Heart left ventricle (tissue), 13 donors: ENCODE data around the gene GTF3C1.

Source experiments
- POLR2A ChIP-seq, 2 donors: fragments of 450-650 bp; IDR thresholded peaks; one replicate each; pipeline ENCODE4 v1.6.1; 2017; ENCODE audit warnings: antibody characterized with exemption in 2 of 2, mild to moderate bottlenecking in 2 of 2, moderate library complexity in 2 of 2
- TF ChIP-seq, protein P1 (sequence below), 12 donors: fragments of 200-600 bp; sonication (generic) in 4 of 12; IDR thresholded peaks; one replicate each; pipeline versions ENCODE4 v1.5.0 to v1.8.0; 2018 to 2022; ENCODE audit warnings: antibody characterized with exemption in 12 of 12, mild to moderate bottlenecking in 5 of 12
- donor health status: ischemic (EF 13 %, LVEDD 7.1; RV severe dilation, severe dysfunction).
- donor health status: DM: no; HTN: yes; CAD: no.
- donor health status: DM: no; HTN: no; CAD: no.
- donor health status: ischemic (EF 25% LVEDD 6.9; RV normal size, moderate dysfunction).
- donor health status: ischemic (EF 25% LVEDD 5.7; RV mildly dilated, moderate dysfunction).
- donor health status: ischemic (EF 35%, LVEDD 5.7; RV mildly dilated, moderate dysfunction).
- donor health status: nonischemic (EF 11% LVEDD 7.7; RV severe dilation, severe dysfunction).
- donor health status: DM: yes; HTN: yes; CAD: no.
- donor health status: PGD.
- donor health status: ischemic (EF 29% LVEDD 5.4; RV normal size, mild dysfunction).
- donor health status: nonischemic (EF 23%, LVEDD 6.1; RV moderate dilation, normal function).

DNA sequence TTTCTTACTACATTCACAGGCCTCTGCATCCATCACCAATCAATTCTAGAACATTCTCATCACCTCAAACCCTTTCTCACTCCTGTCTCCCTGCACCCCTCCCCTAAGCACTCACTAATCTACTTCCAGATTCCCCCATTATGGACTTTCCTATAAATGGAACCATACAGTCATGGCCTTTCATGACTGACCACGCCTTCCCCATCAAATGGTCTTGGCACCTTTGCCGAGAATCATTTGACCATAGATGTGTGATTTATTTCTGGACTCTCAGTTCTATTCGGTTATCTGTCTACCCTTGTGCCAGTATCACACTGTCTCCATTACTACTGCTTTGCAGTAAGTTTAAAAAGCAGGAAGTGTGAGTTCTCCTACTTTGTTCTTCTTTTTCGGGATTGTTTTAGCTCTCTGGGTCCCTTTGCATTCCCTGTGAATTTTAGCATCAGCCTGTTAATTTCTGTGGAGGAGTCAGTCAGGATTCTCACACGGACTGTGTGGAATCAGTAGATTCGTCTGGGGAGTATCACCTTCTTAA lies 27.5 kb downstream of the GTF3C1 start:
- TF ChIP-seq POLR2A (IDR thresholded peaks at IDR 0.05): peak in 1 of 2 donors; percentile 45
- TF ChIP-seq, protein P1, sequence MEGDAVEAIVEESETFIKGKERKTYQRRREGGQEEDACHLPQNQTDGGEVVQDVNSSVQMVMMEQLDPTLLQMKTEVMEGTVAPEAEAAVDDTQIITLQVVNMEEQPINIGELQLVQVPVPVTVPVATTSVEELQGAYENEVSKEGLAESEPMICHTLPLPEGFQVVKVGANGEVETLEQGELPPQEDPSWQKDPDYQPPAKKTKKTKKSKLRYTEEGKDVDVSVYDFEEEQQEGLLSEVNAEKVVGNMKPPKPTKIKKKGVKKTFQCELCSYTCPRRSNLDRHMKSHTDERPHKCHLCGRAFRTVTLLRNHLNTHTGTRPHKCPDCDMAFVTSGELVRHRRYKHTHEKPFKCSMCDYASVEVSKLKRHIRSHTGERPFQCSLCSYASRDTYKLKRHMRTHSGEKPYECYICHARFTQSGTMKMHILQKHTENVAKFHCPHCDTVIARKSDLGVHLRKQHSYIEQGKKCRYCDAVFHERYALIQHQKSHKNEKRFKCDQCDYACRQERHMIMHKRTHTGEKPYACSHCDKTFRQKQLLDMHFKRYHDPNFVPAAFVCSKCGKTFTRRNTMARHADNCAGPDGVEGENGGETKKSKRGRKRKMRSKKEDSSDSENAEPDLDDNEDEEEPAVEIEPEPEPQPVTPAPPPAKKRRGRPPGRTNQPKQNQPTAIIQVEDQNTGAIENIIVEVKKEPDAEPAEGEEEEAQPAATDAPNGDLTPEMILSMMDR (IDR thresholded peaks at IDR 0.05): no peak
